WERI-Rb-1 (cell line): ENCODE results near the gene RNF151.

ENCODE experiments used
- DNase-seq: peaks from one replicate; pipeline ENCODE4 v3.0.0-alpha.2; 2020
- H3K27ac ChIP-seq: fragments of 250-450 bp; sonication (Bioruptor Pico); 2 replicates; pipeline ENCODE4 v1.5.1; 2020; ENCODE audit warnings: mild to moderate bottlenecking, moderate library complexity
- H3K27me3 ChIP-seq: fragments of 250-450 bp; sonication (Bioruptor Pico); 2 replicates; pipeline ENCODE4 v1.5.1; 2021; ENCODE audit warnings: mild to moderate bottlenecking, low read depth, moderate library complexity; ENCODE audit not compliant: insufficient read depth, severe bottlenecking
- H3K36me3 ChIP-seq: fragments of 250-450 bp; sonication (Bioruptor Pico); 2 replicates; pipeline ENCODE4 v1.5.1; 2020; ENCODE audit warnings: mild to moderate bottlenecking, moderate library complexity
- H3K4me3 ChIP-seq: 2 replicates; pipeline ENCODE4 v1.5.1; 2011; ENCODE audit warnings: low read depth, mild to moderate bottlenecking, control low read depth, low read length
- H3K9me3 ChIP-seq: fragments of 250-450 bp; sonication (Bioruptor Pico); 2 replicates; pipeline ENCODE4 v1.5.1; 2021; ENCODE audit warnings: mild to moderate bottlenecking, moderate library complexity; ENCODE audit not compliant: severe bottlenecking
- TF ChIP-seq, protein P1 (sequence below): IDR thresholded peaks from 2 replicates; pipeline ENCODE4 v1.5.1; 2011; ENCODE audit warnings: low read depth, mild to moderate bottlenecking, control low read depth, inconsistent platforms, low read length

RNF151 gene

GRCh38 chr16:1997494-1998359 is 31.1 kb downstream of the RNF151 start:
- H3K27ac ChIP-seq = no peak overlapping the region
- peaks cover 61% of the 10 kb centered on the region for H3K36me3 ChIP-seq

DNA sequence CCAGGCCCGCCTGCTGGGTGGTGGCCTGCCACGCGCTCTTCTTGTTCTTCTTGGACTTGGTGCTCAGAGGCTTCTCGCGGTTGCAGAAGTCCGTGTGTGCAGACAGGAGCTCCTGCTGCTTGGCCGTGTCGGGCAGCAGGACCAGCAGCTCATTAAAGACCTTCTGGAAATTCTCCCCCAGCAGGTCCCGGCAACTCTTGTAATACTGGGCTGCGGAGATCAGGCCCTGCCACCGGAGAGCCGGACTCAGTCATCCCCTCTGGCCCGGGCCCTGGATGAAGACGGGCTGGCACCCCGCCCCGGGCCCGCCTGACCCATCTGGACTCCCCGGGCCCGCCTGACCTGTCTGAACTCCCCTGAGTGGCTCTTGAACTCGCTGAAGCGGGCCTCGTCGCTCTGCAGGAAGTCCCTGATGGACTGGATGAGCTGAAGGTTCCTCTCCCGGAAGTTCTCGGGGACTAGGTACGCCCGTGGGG is 31.7 kb downstream of the RNF151 start:
- peaks cover 68% of the 10 kb centered on the region for H3K36me3 ChIP-seq

More at GRCh38 chr16:1997494-1998359, 31.1 kb downstream of the RNF151 start:
- H3K4me3 ChIP-seq = no peak overlapping the region
- TF ChIP-seq, protein P1, sequence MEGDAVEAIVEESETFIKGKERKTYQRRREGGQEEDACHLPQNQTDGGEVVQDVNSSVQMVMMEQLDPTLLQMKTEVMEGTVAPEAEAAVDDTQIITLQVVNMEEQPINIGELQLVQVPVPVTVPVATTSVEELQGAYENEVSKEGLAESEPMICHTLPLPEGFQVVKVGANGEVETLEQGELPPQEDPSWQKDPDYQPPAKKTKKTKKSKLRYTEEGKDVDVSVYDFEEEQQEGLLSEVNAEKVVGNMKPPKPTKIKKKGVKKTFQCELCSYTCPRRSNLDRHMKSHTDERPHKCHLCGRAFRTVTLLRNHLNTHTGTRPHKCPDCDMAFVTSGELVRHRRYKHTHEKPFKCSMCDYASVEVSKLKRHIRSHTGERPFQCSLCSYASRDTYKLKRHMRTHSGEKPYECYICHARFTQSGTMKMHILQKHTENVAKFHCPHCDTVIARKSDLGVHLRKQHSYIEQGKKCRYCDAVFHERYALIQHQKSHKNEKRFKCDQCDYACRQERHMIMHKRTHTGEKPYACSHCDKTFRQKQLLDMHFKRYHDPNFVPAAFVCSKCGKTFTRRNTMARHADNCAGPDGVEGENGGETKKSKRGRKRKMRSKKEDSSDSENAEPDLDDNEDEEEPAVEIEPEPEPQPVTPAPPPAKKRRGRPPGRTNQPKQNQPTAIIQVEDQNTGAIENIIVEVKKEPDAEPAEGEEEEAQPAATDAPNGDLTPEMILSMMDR = no peak
- H3K9me3 ChIP-seq = no peaks in the 10 kb centered on the region
- no peak for DNase-seq
- no peaks in the 10 kb centered on the region for H3K27me3 ChIP-seq

DNA sequence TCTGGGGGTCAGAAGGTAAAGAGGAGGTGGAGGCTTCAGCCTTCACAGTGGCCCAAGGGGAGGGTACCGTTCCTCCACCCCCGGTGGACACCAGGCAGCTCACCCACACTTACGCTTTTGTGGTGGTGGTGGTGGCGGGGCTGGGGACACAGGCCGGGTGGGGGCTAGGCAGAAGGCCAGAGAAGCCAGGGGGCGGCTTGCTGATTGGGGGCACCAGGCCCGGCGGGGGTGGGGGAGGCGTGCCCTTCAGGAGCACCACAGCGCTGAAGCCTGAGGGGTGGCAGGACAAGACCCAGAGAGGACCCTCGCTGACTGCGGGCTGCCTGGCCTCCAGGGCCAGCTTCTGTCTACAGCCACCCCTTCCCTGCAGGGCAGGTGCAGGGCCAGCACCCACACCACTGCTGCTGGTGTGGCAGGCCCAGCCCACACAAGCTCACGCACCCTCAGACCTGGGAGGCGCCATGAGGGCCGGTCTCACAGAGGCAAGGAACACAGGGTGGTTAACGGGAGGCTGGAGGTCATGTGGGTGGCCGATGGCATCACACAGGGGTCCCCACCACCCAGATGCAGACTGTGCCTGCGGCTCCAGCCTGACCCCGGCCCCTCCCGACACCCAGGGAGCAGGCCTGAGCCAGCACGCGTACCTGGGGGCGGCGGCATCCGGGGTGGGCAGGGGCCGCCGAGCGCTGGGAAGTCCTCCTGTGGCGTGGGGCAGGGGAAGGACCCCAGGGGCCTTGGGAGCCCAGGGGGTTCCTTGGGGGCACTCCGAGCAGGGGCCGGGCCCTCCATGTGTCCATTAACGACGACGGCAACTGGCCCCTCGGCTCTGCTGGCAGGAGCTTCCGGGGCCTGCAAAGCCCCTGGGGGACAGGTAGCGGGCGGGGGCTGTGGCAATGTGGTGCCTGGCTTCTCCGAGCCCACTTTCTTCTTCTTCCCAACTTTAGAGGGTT is 32.5 kb downstream of the RNF151 start:
- Histone ChIP-seq H3K27me3 (no peaks in the 10 kb centered on the region), H3K4me3 (no peak overlapping the region), H3K27ac (no peak overlapping the region), H3K36me3 (peaks cover 71% of the 10 kb centered on the region), H3K9me3 (no peaks in the 10 kb centered on the region)
- TF ChIP-seq, protein P1 = no peak
- no peak for DNase-seq

More for the DNA sequence above, 31.7 kb downstream of the RNF151 start:
- DNase-seq = no peak
- Histone ChIP-seq H3K4me3 (no peak overlapping the region), H3K9me3 (no peaks in the 10 kb centered on the region), H3K27ac (no peak overlapping the region), H3K27me3 (no peaks in the 10 kb centered on the region)
- TF ChIP-seq, protein P1 = no peak

- TF ChIP-seq, protein P1 = no peak
- peaks cover 79% of the 10 kb centered on the region for H3K36me3 ChIP-seq
- no peak overlapping the region for H3K4me3 ChIP-seq
- H3K9me3 ChIP-seq = no peaks in the 10 kb centered on the region
- no peak overlapping the region for H3K27ac ChIP-seq
- H3K27me3 ChIP-seq = no peaks in the 10 kb centered on the region
- DNase-seq = no peak
Measured at GRCh38 chr16:1999866-2000514, 33.3 kb downstream of the RNF151 start.

DNA sequence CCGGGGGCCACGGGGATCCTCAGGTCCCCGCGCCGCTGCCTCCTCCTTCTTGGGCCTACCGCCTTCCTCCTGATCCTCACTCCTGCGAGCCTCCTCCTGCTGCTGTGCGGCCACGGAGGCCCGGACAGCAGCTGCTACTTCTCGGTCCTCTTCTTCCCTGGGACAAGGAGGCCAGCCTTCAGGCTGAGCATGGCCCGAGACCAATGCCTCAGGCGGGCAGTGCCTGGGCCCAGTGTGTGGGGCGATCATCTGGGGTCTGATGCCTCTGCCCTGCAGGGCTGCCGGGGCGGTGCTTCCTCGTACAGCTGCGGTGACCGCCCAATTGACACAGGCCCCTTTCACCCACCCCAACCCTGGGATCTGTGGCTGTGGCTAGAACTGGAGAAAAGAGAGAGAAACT is 34.4 kb downstream of the RNF151 start:
- Histone ChIP-seq H3K36me3 (peaks cover 83% of the 10 kb centered on the region), H3K27me3 (no peaks in the 10 kb centered on the region), H3K27ac (no peak overlapping the region), H3K9me3 (no peaks in the 10 kb centered on the region), H3K4me3 (no peak overlapping the region)
- TF ChIP-seq, protein P1 = no peak
- DNase-seq = no peak
